ENCODE results near the gene ENDOV.
"Not testable (repeated sequence)": the region's sequence is repeated elsewhere in the genome, so short reads cannot be mapped to it uniquely, and the experiment has no call there.

Gene ENDOV

GRCh38 chr17:80389011-80389995 is 25.7 kb upstream of the ENDOV start:
- Histone ChIP-seq H3K4me1 (ENCODE audit: control insufficient read depth, insufficient read depth, low read length) (no peaks in the 10 kb centered on the region), H3K9ac (ENCODE audit: low read depth, low read length) (no peak overlapping the region), H3K36me3 (ENCODE audit: control insufficient read depth, insufficient read depth, low read length) (peaks cover 21% of the 10 kb centered on the region), H3K4me3 (ENCODE audit: low read depth, low read length) (no peak overlapping the region), H3K9me3 (ENCODE audit: control insufficient read depth, insufficient read depth, low read length) (no peaks in the 10 kb centered on the region), H3K27me3 (ENCODE audit: control insufficient read depth, insufficient read depth, low read length) (no peaks in the 10 kb centered on the region)

- Histone ChIP-seq H3K36me3 (ENCODE audit: control insufficient read depth, insufficient read depth, low read length) (peaks cover 12% of the 10 kb centered on the region), H3K9me3 (ENCODE audit: control insufficient read depth, insufficient read depth, low read length) (no peaks in the 10 kb centered on the region), H3K9ac (ENCODE audit: low read depth, low read length) (no peak overlapping the region), H3K4me1 (ENCODE audit: control insufficient read depth, insufficient read depth, low read length) (peaks cover 3% of the 10 kb centered on the region), H3K4me3 (ENCODE audit: low read depth, low read length) (no peak overlapping the region), H3K27me3 (ENCODE audit: control insufficient read depth, insufficient read depth, low read length) (no peaks in the 10 kb centered on the region)
These were observed 21.6 kb upstream of the ENDOV start for GRCh38 chr17:80393241-80393890.

- Histone ChIP-seq H3K27me3 (ENCODE audit: control insufficient read depth, insufficient read depth, low read length) (no peaks in the 10 kb centered on the region), H3K4me3 (ENCODE audit: low read depth, low read length) (no peak overlapping the region), H3K4me1 (ENCODE audit: control insufficient read depth, insufficient read depth, low read length) (peaks cover 3% of the 10 kb centered on the region), H3K9ac (ENCODE audit: low read depth, low read length) (no peak overlapping the region), H3K36me3 (ENCODE audit: control insufficient read depth, insufficient read depth, low read length) (peaks cover 7% of the 10 kb centered on the region), H3K9me3 (ENCODE audit: control insufficient read depth, insufficient read depth, low read length) (no peaks in the 10 kb centered on the region)
These were observed 21.0 kb upstream of the ENDOV start for GRCh38 chr17:80393961-80394360.

GRCh38 chr17:80394629-80395216 is 20.2 kb upstream of the ENDOV start:
- no peak overlapping the region for H3K4me3 ChIP-seq (ENCODE audit: low read depth, low read length)
- no peaks in the 10 kb centered on the region for H3K36me3 ChIP-seq (ENCODE audit: control insufficient read depth, insufficient read depth, low read length)
- H3K9me3 ChIP-seq (ENCODE audit: control insufficient read depth, insufficient read depth, low read length) = no peaks in the 10 kb centered on the region
- no peaks in the 10 kb centered on the region for H3K27me3 ChIP-seq (ENCODE audit: control insufficient read depth, insufficient read depth, low read length)
- no peak overlapping the region for H3K9ac ChIP-seq (ENCODE audit: low read depth, low read length)
- H3K4me1 ChIP-seq (ENCODE audit: control insufficient read depth, insufficient read depth, low read length) = peaks cover 3% of the 10 kb centered on the region

GRCh38 chr17:80395402-80396151 is 19.4 kb upstream of the ENDOV start:
- no peaks in the 10 kb centered on the region for H3K36me3 ChIP-seq (ENCODE audit: control insufficient read depth, insufficient read depth, low read length)

GRCh38 chr17:80396157-80397033 is 18.6 kb upstream of the ENDOV start:
- no peaks in the 10 kb centered on the region for H3K9me3 ChIP-seq (ENCODE audit: control insufficient read depth, insufficient read depth, low read length)
- no peak overlapping the region for H3K9ac ChIP-seq (ENCODE audit: low read depth, low read length)
- no peaks in the 10 kb centered on the region for H3K36me3 ChIP-seq (ENCODE audit: control insufficient read depth, insufficient read depth, low read length)
- peaks cover 3% of the 10 kb centered on the region for H3K4me1 ChIP-seq (ENCODE audit: control insufficient read depth, insufficient read depth, low read length)
- no peaks in the 10 kb centered on the region for H3K27me3 ChIP-seq (ENCODE audit: control insufficient read depth, insufficient read depth, low read length)
- no peak overlapping the region for H3K4me3 ChIP-seq (ENCODE audit: low read depth, low read length)

More at GRCh38 chr17:80395402-80396151, 19.4 kb upstream of the ENDOV start:
- Histone ChIP-seq H3K27me3 (ENCODE audit: control insufficient read depth, insufficient read depth, low read length) (no peaks in the 10 kb centered on the region), H3K4me1 (ENCODE audit: control insufficient read depth, insufficient read depth, low read length) (peaks cover 3% of the 10 kb centered on the region), H3K9ac (ENCODE audit: low read depth, low read length) (no peak overlapping the region), H3K4me3 (ENCODE audit: low read depth, low read length) (no peak overlapping the region), H3K9me3 (ENCODE audit: control insufficient read depth, insufficient read depth, low read length) (no peaks in the 10 kb centered on the region)

- H3K4me1 ChIP-seq (ENCODE audit: control insufficient read depth, insufficient read depth, low read length) = peaks cover 3% of the 10 kb centered on the region
- H3K9me3 ChIP-seq (ENCODE audit: control insufficient read depth, insufficient read depth, low read length) = no peaks in the 10 kb centered on the region
- H3K27me3 ChIP-seq (ENCODE audit: control insufficient read depth, insufficient read depth, low read length) = no peaks in the 10 kb centered on the region
- no peak overlapping the region for H3K9ac ChIP-seq (ENCODE audit: low read depth, low read length)
- H3K4me3 ChIP-seq (ENCODE audit: low read depth, low read length) = no peak overlapping the region
- H3K36me3 ChIP-seq (ENCODE audit: control insufficient read depth, insufficient read depth, low read length) = no peaks in the 10 kb centered on the region
These were observed 18.0 kb upstream of the ENDOV start for GRCh38 chr17:80397034-80397387.

GRCh38 chr17:80397686-80398085 is 17.3 kb upstream of the ENDOV start:
- Histone ChIP-seq H3K4me3 (ENCODE audit: low read depth, low read length) (no peak overlapping the region), H3K9ac (ENCODE audit: low read depth, low read length) (no peak overlapping the region), H3K4me1 (ENCODE audit: control insufficient read depth, insufficient read depth, low read length) (peaks cover 3% of the 10 kb centered on the region), H3K27me3 (ENCODE audit: control insufficient read depth, insufficient read depth, low read length) (no peaks in the 10 kb centered on the region), H3K36me3 (ENCODE audit: control insufficient read depth, insufficient read depth, low read length) (no peaks in the 10 kb centered on the region), H3K9me3 (ENCODE audit: control insufficient read depth, insufficient read depth, low read length) (no peaks in the 10 kb centered on the region)

- H3K9ac ChIP-seq (ENCODE audit: low read depth, low read length); H3K36me3 ChIP-seq (ENCODE audit: control insufficient read depth, insufficient read depth, low read length); H3K4me1 ChIP-seq (ENCODE audit: control insufficient read depth, insufficient read depth, low read length); H3K4me3 ChIP-seq (ENCODE audit: low read depth, low read length); H3K27me3 ChIP-seq (ENCODE audit: control insufficient read depth, insufficient read depth, low read length); H3K9me3 ChIP-seq (ENCODE audit: control insufficient read depth, insufficient read depth, low read length): not testable (repeated sequence)
These were observed 13.9 kb upstream of the ENDOV start for GRCh38 chr17:80401086-80401485.

GRCh38 chr17:80402102-80402501 is 12.9 kb upstream of the ENDOV start:
- not testable (repeated sequence) for H3K36me3 ChIP-seq (ENCODE audit: control insufficient read depth, insufficient read depth, low read length); H3K4me3 ChIP-seq (ENCODE audit: low read depth, low read length); H3K4me1 ChIP-seq (ENCODE audit: control insufficient read depth, insufficient read depth, low read length); H3K9me3 ChIP-seq (ENCODE audit: control insufficient read depth, insufficient read depth, low read length); H3K9ac ChIP-seq (ENCODE audit: low read depth, low read length); H3K27me3 ChIP-seq (ENCODE audit: control insufficient read depth, insufficient read depth, low read length)

GRCh38 chr17:80402959-80403358 is 12.0 kb upstream of the ENDOV start:
- Histone ChIP-seq H3K9ac (ENCODE audit: low read depth, low read length) (no peak overlapping the region), H3K27me3 (ENCODE audit: control insufficient read depth, insufficient read depth, low read length) (no peaks in the 10 kb centered on the region), H3K36me3 (ENCODE audit: control insufficient read depth, insufficient read depth, low read length) (no peaks in the 10 kb centered on the region), H3K9me3 (ENCODE audit: control insufficient read depth, insufficient read depth, low read length) (no peaks in the 10 kb centered on the region), H3K4me1 (ENCODE audit: control insufficient read depth, insufficient read depth, low read length) (no peaks in the 10 kb centered on the region), H3K4me3 (ENCODE audit: low read depth, low read length) (no peak overlapping the region)

Measured in iPS-15b (cell line).